GM19238 (cell line): Measurements from ENCODE around the gene RPS27A.
A peak's percentile ranks its signal among the peaks of the same experiment; 100 is the strongest.
"Not testable (repeated sequence)": the region's sequence is repeated elsewhere in the genome, so short reads cannot be mapped to it uniquely, and the experiment has no call there.

Source experiments
- DNase-seq: peaks from one replicate; pipeline ENCODE4 v3.0.0; 2011; ENCODE audit warnings: low spot score; ENCODE audit not compliant: insufficient read length

Gene RPS27A

GRCh38 chr2:55232084-55232862 lies at the start of gene RPS27A, which contains the start of gene CLHC1:
Gene RPS27A, plus strand, starts transcription at chr2:55232688. Its CDS starts 137 bp downstream, at chr2:55232825.
Gene CLHC1, minus strand, starts transcription at chr2:55232293. Its CDS starts 9,882 bp downstream, at chr2:55222411.
- peak; percentile 62 for DNase-seq

GRCh38 chr2:55186837-55187236 lies 45.7 kb upstream of the RPS27A start:
- DNase-seq, result not testable (repeated sequence)

- DNase-seq, result not testable (repeated sequence)
These were observed 40.6 kb upstream of the RPS27A start for GRCh38 chr2:55191888-55192287.

GRCh38 chr2:55196526-55196925 lies 36.0 kb upstream of the RPS27A start:
- no peak for DNase-seq

GRCh38 chr2:55200416-55200815 lies 32.1 kb upstream of the RPS27A start:
- no peak for DNase-seq

DNA sequence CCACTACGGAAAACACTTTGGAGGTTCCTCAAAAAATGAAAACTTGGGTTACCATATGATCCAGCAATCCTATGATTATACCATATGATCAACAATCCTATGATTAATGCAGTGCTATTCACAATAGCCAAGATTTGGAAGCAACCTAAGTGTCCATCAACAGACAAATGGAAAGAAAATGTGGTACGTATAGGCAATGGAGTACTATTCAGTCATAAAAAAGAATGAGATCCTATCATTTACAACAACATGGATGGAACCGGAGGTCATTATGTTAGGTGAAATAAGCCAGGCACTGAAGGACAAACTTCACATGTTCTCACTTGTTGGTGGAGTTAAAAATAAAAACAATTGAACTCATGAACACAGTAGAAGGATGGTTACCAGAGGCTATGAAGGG lies 28.0 kb upstream of the RPS27A start:
- DNase-seq, result no peak

GRCh38 chr2:55204950-55205349 lies 27.5 kb upstream of the RPS27A start:
- no peak for DNase-seq

GRCh38 chr2:55213822-55214221 lies 18.7 kb upstream of the RPS27A start:
- no peak for DNase-seq

GRCh38 chr2:55223958-55224760 lies 8.3 kb upstream of the RPS27A start:
- no peak for DNase-seq

DNA sequence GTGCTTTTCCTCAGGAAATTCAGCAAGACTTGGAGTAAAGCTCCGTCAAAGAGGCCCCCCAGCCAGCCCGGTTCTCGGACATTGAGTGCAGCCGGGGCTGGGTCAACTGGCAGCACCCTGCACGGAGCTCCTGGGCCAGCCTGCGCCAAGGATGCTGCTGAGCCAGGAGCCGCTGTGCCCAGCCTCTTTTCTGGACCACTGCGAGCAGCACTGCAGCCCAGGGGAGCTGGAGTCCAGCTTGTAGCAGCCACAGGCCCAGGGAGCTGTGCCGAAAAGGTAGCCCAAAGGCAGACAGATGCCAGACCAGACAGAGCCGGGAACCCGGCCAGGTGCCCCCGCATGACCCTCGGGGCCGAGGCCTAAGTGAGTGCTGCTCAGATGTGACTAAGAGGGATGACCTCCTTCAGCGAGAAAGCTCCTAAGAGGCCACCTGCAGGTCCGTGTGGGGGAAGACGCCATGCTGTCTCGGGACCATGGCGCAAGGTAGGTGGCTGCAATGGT lies 7.7 kb upstream of the RPS27A start:
- DNase-seq, result no peak

DNA sequence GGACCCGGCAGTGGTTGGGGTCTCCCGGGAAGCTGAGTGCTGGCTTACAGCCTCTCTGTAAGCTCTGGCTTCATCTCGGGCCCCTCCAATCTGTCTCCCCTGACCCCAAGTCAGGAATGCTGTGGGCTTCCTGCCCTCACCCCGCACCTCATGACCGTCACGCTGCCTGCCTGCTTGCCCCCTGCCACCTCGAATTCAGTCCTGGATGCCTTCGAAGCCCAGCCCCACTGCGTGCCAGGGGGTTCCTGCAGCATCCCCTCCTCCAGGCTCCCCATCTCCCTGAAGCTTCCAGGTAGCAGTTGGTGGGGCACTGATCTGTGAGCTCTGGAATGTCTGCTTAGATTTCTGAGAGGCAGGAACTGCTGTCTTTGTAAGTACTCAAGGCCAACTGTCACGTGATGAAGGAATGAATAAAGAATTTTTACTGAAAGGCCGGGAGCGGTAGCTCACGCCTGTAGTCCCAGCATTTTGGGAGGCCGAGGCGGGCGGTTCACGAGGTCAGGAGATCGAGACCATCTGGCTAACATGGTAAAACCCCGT lies 6.9 kb upstream of the RPS27A start:
- no peak for DNase-seq

DNA sequence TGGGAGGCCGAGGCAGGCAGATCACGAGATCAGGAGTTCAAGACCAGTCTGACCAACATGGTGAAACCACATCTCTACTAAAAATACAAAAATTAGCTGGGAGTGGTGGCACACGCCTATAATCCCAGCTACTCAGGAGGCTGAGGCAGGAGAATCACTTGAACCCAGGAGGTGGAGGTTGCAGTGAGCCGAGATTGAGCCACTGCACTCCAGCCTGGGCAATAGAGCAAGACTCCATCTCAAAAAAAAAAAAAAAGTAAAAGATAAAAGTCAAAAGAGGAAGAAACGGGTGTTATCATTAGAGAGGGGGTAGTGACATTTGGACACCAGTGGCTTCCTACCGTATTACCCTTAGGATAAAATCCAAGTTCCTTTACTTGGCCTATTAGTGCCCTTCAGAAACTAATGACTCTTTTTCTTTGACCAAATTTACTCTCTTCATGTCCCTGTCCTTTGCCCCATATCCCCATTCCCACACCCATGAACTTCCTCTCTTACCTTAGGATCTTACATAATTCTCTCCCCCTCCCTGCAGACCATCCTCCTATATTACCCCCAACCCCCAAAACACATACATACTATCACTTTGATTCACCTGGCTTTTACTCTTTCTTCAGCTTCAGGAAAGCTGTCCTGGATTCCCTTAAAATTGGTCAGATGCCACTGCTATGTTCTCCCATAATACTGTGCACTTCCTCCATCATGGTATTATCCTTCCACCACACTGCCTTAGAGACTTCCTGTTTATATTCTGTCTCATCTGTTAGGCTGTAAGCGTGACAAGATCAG lies 4.9 kb upstream of the RPS27A start:
- not testable (repeated sequence) for DNase-seq

- no peak for DNase-seq
These were observed 4.3 kb upstream of the RPS27A start for GRCh38 chr2:55228226-55228563.

DNA sequence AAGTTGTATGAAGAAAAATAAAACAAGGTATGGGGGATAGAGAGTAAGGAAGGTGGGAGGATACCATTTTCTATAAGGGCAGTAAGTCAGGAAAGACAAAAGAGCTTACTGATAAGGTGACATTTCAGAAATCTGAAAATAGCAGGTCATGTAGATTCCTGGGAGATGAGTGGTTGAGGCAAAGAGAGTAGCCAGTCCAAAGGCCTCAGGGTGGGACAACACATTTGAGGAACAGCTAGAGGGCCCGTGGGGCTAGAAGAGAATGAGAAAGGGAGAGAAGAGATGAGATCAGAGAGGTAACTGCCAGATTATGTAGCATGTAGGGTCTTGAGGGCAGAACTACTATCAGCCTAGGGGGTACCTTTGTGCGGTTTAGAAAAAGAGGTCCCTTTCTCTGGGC lies 3.3 kb upstream of the RPS27A start:
- DNase-seq, result no peak

- DNase-seq, result no peak
These were observed 1.9 kb upstream of the RPS27A start for GRCh38 chr2:55230551-55230950.

- no peak for DNase-seq
These were observed 873 bp upstream of the RPS27A start for GRCh38 chr2:55231546-55232083.

DNA sequence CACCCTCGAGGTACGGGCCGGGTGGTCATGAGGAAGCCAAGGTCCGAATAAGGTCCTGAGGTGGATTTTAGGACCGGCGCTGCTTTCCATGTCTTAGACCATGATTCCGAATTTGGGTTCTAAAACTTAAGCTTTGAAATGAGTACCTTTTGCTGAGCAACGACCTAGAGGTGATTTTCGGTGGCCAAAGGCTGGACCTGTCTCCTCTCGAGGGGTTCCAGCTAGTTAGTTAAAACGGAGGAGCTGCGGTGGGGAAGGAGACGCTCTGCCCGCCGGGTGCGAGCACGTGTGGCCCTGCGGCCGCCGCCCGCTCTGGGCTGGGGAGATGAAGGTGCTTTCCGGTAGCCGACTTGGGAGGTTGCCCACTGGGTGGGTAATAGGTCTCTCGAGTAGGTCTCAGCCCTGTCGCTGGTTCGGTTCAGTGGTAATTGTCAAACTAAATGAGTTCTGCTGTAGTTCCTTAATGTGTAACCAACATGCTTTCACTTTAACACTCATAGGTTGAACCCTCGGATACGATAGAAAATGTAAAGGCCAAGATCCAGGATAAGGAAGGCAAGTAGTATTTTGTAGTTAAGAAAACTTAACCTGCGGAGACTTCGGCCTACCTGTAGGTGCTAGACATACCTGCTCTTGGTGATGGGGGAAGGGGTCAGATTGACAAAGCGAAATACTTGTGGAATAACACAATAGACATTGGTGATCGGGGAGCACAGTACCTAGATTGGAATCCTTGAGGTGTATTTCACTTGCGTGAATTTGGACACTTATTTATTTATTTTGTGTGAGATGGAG lies 572 bp downstream of the RPS27A start:
- peak; percentile 16 for DNase-seq

DNA sequence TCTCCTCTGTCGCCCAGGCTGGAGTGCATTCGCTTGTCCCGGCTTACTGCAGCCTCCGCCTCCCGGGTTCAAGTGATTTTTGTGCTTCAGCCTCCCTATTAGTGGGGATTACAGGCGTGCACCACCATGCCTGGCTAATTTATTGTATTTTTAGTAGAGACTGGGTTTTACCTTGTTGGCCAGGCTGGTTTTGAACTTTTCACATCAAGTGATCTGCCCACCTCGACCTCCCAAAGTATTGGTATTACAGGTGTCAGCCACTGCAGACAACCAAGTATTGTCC lies 1.1 kb downstream of the RPS27A start:
- no peak for DNase-seq

GRCh38 chr2:55235724-55236538 lies 3.4 kb downstream of the RPS27A start:
- no peak for DNase-seq
